GM13977 (cell line): ENCODE measurements around the gene PADI2.

ENCODE experiments used
- DNase-seq: peaks from one replicate; pipeline ENCODE4 v3.0.0; 2012; ENCODE audit warnings: low spot score
- CTCF ChIP-seq: IDR thresholded peaks from 2 replicates; pipeline ENCODE4 v1.5.1; 2012; ENCODE audit warnings: mild to moderate bottlenecking, control low read depth; ENCODE audit not compliant: insufficient read depth; ENCODE audit errors: extremely low read depth, missing control alignments
- in situ Hi-C: fragments of 300-500 bp; cut with MboI; formaldehyde crosslinking; loops from one replicate; pipeline ENCODE4 v1.12.0; 2022; ENCODE audit warnings: low sequenced_read_pairs, low pct_unique_long_range_greater_than_20kb, mixed read lengths, inconsistent platforms; ENCODE audit not compliant: unreplicated experiment

Gene PADI2

DNA sequence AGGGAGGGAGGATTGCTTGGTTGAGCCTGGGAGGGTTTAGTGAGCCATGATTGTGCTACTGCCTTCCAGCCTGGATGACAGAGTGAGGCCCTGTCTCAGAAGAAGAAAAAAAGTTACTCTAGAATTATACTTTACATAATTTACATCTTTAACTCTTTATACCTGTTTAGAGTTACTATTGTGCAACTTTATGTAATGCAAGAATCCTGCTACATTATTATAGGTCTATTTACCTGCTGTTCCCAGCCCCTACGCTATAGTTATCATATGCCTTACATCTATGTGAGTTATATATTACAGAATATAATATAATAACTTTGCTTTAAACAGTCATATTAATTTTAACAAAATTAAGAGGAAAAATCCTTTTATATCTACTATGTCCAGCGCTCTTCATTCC lies 79.7 kb downstream of the PADI2 start:
- TF ChIP-seq CTCF = no peak
- in situ Hi-C loops = no loop called here
- no peak for DNase-seq

DNA sequence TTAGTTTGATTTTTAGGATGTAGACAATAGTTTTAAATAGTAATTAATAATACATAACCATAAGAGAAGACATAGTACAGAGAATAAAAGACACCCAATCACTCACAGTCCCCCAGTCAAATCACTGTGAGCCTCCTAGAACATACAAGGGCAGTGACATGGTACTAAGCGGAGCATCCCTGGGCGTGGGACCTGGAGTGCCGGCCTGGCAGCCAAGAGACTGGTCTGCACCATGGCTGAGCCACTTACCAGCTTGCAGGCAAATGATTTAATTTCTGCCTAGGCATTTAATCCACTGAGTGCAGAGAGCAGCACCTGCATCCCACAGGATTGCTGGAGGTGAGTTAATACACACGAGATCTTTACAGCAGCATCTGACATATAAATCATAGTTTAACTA lies 85.8 kb downstream of the PADI2 start:
- TF ChIP-seq CTCF = no peak
- no peak for DNase-seq
- in situ Hi-C loops = no loop called here

DNA sequence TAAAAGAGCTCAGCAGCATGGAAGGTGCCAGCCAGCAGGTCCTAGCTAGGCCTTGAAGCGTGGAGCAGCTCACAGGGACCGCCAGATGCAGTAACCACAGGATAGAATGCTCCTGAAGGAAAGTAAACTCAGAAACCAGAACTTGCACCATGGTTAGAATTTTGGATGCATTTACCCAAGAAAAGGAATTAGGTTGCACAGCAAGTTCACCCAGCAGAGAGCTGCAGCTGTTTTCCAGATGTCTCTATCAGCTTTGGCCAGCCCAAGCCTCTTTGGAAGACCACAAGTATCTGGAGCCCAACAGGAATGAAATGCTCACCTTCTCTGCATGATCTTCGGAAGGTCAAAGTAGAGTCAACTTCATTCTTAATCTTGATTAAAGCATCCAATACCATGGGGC lies 86.5 kb downstream of the PADI2 start:
- no peak for DNase-seq
- in situ Hi-C loops = no loop called here
- no peak for TF ChIP-seq CTCF

DNA sequence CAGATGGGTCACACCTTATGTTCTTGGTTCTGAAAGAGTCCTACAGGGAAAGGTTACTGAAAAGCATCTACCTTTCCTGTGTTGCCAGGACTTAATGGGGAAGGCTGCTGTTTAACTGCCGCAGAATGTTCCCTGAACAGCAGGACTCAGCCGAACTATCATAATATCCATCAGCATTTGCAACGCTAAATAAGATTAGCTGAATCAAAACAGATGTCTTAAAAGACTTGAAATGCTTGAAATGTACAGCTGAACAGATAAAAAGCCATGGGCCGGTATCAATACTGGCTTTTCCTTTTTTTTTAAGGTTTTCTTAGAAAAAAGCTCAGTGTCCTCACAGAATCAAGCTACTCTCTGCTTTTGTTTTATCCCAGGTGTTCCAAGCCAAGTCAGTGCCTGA lies 87.8 kb downstream of the PADI2 start:
- TF ChIP-seq CTCF = no peak
- in situ Hi-C loops = no loop called here
- DNase-seq = no peak

- DNase-seq = no peak
- in situ Hi-C loops = no loop called here
- no peak for TF ChIP-seq CTCF
These were observed 89.0 kb downstream of the PADI2 start for GRCh38 chr1:17030206-17030605.

GRCh38 chr1:17028662-17029188 lies 90.5 kb downstream of the PADI2 start:
- in situ Hi-C loops = no loop called here
- TF ChIP-seq CTCF = no peak
- DNase-seq = no peak

GRCh38 chr1:17027900-17028299 lies 91.4 kb downstream of the PADI2 start:
- in situ Hi-C loops = no loop called here
- no peak for TF ChIP-seq CTCF
- DNase-seq = no peak
